Mucosa of stomach (tissue), 1 donor: ENCODE results near the gene CLEC4E.

Experiments used
- H3K27me3 ChIP-seq: one replicate; pipeline ENCODE4 v1.7.0; 2013; ENCODE audit warnings: mild to moderate bottlenecking, low read length; ENCODE audit not compliant: control insufficient read depth, insufficient read depth
- H3K36me3 ChIP-seq: one replicate; pipeline ENCODE4 v1.7.0; 2013; ENCODE audit warnings: low read length; ENCODE audit not compliant: control insufficient read depth, insufficient read depth
- H3K4me1 ChIP-seq: one replicate; pipeline ENCODE4 v1.7.0; 2013; ENCODE audit warnings: mild to moderate bottlenecking, low read length; ENCODE audit not compliant: control insufficient read depth, insufficient read depth
- H3K4me3 ChIP-seq: one replicate; pipeline ENCODE4 v1.7.0; 2013; ENCODE audit warnings: low read length
- H3K9ac ChIP-seq: one replicate; pipeline ENCODE4 v1.7.0; 2013; ENCODE audit warnings: mild to moderate bottlenecking, low read length, moderate library complexity
- H3K9me3 ChIP-seq: one replicate; pipeline ENCODE4 v1.7.0; 2013; ENCODE audit warnings: mild to moderate bottlenecking, low read length, moderate library complexity; ENCODE audit not compliant: control insufficient read depth
- donor health status: Pancreatic carcinoma.

The CLEC4E gene

DNA sequence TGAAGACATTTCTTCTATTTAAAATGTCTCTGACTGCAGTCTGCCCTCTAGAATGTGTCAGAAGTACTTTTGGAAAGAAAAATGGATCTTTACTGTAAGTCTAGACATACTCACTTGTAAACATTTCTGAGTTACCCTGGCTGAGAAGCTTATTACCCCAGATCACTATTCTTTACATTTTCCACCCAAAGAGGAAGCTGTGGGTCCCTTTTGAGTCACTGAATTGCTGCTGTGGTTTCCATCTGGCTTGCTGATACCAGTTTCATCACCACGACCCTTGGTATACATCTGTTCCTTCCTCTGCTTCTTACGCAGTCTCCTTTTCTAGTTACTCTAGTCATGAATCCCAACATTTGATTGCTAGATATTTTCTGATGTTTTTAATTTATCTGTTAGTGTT is 47.6 kb downstream of the CLEC4E start:
- Histone ChIP-seq H3K9ac (no peak overlapping the region), H3K9me3 (no peaks in the 10 kb centered on the region), H3K36me3 (no peaks in the 10 kb centered on the region), H3K4me3 (no peak overlapping the region), H3K4me1 (no peaks in the 10 kb centered on the region), H3K27me3 (no peaks in the 10 kb centered on the region)

- Histone ChIP-seq H3K4me3 (no peak overlapping the region), H3K9ac (no peak overlapping the region), H3K9me3 (no peaks in the 10 kb centered on the region), H3K27me3 (no peaks in the 10 kb centered on the region), H3K4me1 (no peaks in the 10 kb centered on the region), H3K36me3 (no peaks in the 10 kb centered on the region)
These were observed 48.8 kb downstream of the CLEC4E start for GRCh38 chr12:8491646-8492530.
